GM03348 (cell line): ENCODE measurements around the gene OR11H7.
"Not testable (repeated sequence)": the region's sequence is repeated elsewhere in the genome, so short reads cannot be mapped to it uniquely, and the experiment has no call there.

ENCODE experiments used
- DNase-seq: peaks from one replicate; pipeline ENCODE4 v3.0.0; 2012; ENCODE audit warnings: low spot score

OR11H7 gene

DNA sequence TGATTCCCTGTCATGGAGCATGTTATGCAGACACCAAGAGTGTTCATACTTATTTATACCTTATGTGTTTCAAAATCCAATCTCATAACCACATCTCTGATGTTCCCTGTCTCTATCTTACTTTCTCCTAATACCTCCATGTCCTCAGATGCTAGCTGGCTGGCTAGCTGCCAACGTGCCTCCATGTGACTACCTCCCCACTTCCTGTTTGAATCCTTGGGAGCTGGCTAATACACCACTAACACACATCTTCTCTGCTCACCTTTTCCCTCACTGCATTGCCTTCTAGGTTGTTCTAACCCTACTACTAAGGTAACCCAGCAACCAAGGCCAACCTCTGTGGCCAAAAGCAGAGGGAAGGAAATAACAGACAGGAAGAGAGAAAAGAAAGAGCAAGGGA is 49.6 kb downstream of the OR11H7 start:
- no peak for DNase-seq

- not testable (repeated sequence) for DNase-seq
Observed at GRCh38 chr14:20280265-20280664, 51.5 kb downstream of the OR11H7 start.
